Left cardiac atrium (tissue), 4 donors: ENCODE measurements around the gene SLC7A1. TPM values are rescaled to one million over a fixed set of nuclear protein-coding genes. Genes with fewer than 3 reads are reported as not detected.

ENCODE experiments used
- ATAC-seq, 2 donors: fragments of 200-7000 bp; cut with Tn5 transposase; one replicate each; pipeline ENCODE4 v1.9.1; 2020; ENCODE audit warnings: mild to moderate bottlenecking in 2 of 2, moderate library complexity in 2 of 2
- DNase-seq: peaks from one replicate; pipeline ENCODE4 v3.0.0-alpha.2; 2020
- intact Hi-C, 2 donors: fragments of 100-400 bp; cut with DNase I; formaldehyde crosslinking; loops; one replicate each; pipeline versions ENCODE4 v1.14.1 to v1.15.1; 2022 to 2023
- total RNA-seq, 2 donors: library from RNA; stranded (reverse); fragmentation: NEBNext Ultra II Directional; extraction: Animal tissue kit (Norgen Biotek cat#: 25700); gene quantifications; one replicate each; pipeline ENCODE4 v1.2.1, GENCODE V29; 2021
- donor health status: DM: no; HTN: yes; CAD: no.
- donor health status: DM: no; HTN: yes; CAD: no; lungs with severe emphysema.
- donor health status: DM: yes; HTN: yes; CAD: no.
- donor health status: Dilated cardiomyopathy.

Gene SLC7A1
- total RNA-seq, 2 donors from 2014 or later = 11.8 to 38.6 TPM

- intact Hi-C loops = loop anchor here in 1 of 2 donors (10.0 kb wide), 1 partner anchor 598 kb away; no protein-coding TSS in a partner anchor
- ATAC-seq (no peak), DNase-seq (no peak)
Measured at GRCh38 chr13:29516880-29517279, 78.6 kb downstream of the SLC7A1 start.

- no peak for DNase-seq
- intact Hi-C loops = loop anchor here in 1 of 2 donors (10.0 kb wide), 1 partner anchor 599 kb away; no protein-coding TSS in a partner anchor
- no peak for ATAC-seq
Measured at GRCh38 chr13:29516012-29516411, 79.5 kb downstream of the SLC7A1 start.

GRCh38 chr13:29515372-29515771 lies 80.1 kb downstream of the SLC7A1 start:
- intact Hi-C loops = loop anchor here in 1 of 2 donors (10.0 kb wide), 1 partner anchor 599 kb away; no protein-coding TSS in a partner anchor
- no peak for ATAC-seq
- no peak for DNase-seq

- ATAC-seq = no peak
- DNase-seq = no peak
- intact Hi-C loops = loop anchor here in 1 of 2 donors (10.0 kb wide), 1 partner anchor 600 kb away; no protein-coding TSS in a partner anchor
Measured at GRCh38 chr13:29514720-29515310, 80.7 kb downstream of the SLC7A1 start.

GRCh38 chr13:29513981-29514719 lies 81.3 kb downstream of the SLC7A1 start:
- no peak for DNase-seq
- ATAC-seq = peak in 1 of 2 donors; percentile 47
- intact Hi-C loops = loop anchor here in 1 of 2 donors (10.0 kb wide), 1 partner anchor 601 kb away; no protein-coding TSS in a partner anchor

GRCh38 chr13:29513002-29513980 lies 82.2 kb downstream of the SLC7A1 start:
- intact Hi-C loops = loop anchor here in 1 of 2 donors (10.0 kb wide), 1 partner anchor 602 kb away; no protein-coding TSS in a partner anchor
- ATAC-seq (no peak), DNase-seq (no peak)

- no peak for ATAC-seq
- no peak for DNase-seq
- intact Hi-C loops = loop anchor here in 1 of 2 donors (10.0 kb wide), 1 partner anchor 603 kb away; no protein-coding TSS in a partner anchor
Measured at GRCh38 chr13:29511980-29512379, 83.5 kb downstream of the SLC7A1 start.

GRCh38 chr13:29511106-29511796 lies 84.2 kb downstream of the SLC7A1 start:
- intact Hi-C loops = loop anchor here in 1 of 2 donors (10.0 kb wide), 1 partner anchor 604 kb away; no protein-coding TSS in a partner anchor
- ATAC-seq = no peak
- DNase-seq = no peak

- DNase-seq (no peak), ATAC-seq (no peak)
- intact Hi-C loops = loop anchor here in 1 of 2 donors (10.0 kb wide), 1 partner anchor 604 kb away; no protein-coding TSS in a partner anchor
Measured at GRCh38 chr13:29510651-29511084, 84.8 kb downstream of the SLC7A1 start.

- intact Hi-C loops = loop anchor here (2.0 to 10.0 kb wide), 5 partner anchors 197 to 605 kb away; no protein-coding TSS in a partner anchor
- no peak for ATAC-seq
- no peak for DNase-seq
Measured at GRCh38 chr13:29509999-29510589, 85.4 kb downstream of the SLC7A1 start.

GRCh38 chr13:29508876-29509252 lies 86.6 kb downstream of the SLC7A1 start:
- DNase-seq (no peak), ATAC-seq (peak in 1 of 2 donors; percentile 25)
- intact Hi-C loops = loop anchor here (2.0 to 10.0 kb wide), 4 partner anchors 198 to 603 kb away; no protein-coding TSS in a partner anchor

- ATAC-seq = peak; percentile 84 to 89
- intact Hi-C loops = loop anchor here (2.0 to 10.0 kb wide), 4 partner anchors 199 to 604 kb away; no protein-coding TSS in a partner anchor
- peak; percentile 87 for DNase-seq
Measured at GRCh38 chr13:29508130-29508875, 87.2 kb downstream of the SLC7A1 start.

GRCh38 chr13:29507356-29507755 lies 88.1 kb downstream of the SLC7A1 start:
- DNase-seq (no peak), ATAC-seq (peak; percentile 6 to 8)
- intact Hi-C loops = loop anchor here (5.0 to 10.0 kb wide), 3 partner anchors 200 to 605 kb away; no protein-coding TSS in a partner anchor

GRCh38 chr13:29505950-29506349 lies 89.5 kb downstream of the SLC7A1 start:
- ATAC-seq (no peak), DNase-seq (no peak)
- intact Hi-C loops = loop anchor here (5.0 to 10.0 kb wide), 3 partner anchors 201 to 606 kb away; no protein-coding TSS in a partner anchor

- intact Hi-C loops = loop anchor here (5.0 to 10.0 kb wide), 3 partner anchors 202 to 607 kb away; no protein-coding TSS in a partner anchor
- ATAC-seq = no peak
- no peak for DNase-seq
Measured at GRCh38 chr13:29505511-29505910, 90.0 kb downstream of the SLC7A1 start.

- no peak for ATAC-seq
- intact Hi-C loops = loop anchor here (5.0 to 10.0 kb wide), 3 partner anchors 203 to 608 kb away; no protein-coding TSS in a partner anchor
- no peak for DNase-seq
Measured at GRCh38 chr13:29504691-29505090, 90.8 kb downstream of the SLC7A1 start.
